ENCODE data around the gene CDC25B. TPM values are rescaled to one million over a fixed set of nuclear protein-coding genes. Genes with fewer than 3 reads are reported as not detected.

CDC25B gene
- total RNA-seq, 2 donors from 2014 or later, result 8.7 to 25.6 TPM

DNA sequence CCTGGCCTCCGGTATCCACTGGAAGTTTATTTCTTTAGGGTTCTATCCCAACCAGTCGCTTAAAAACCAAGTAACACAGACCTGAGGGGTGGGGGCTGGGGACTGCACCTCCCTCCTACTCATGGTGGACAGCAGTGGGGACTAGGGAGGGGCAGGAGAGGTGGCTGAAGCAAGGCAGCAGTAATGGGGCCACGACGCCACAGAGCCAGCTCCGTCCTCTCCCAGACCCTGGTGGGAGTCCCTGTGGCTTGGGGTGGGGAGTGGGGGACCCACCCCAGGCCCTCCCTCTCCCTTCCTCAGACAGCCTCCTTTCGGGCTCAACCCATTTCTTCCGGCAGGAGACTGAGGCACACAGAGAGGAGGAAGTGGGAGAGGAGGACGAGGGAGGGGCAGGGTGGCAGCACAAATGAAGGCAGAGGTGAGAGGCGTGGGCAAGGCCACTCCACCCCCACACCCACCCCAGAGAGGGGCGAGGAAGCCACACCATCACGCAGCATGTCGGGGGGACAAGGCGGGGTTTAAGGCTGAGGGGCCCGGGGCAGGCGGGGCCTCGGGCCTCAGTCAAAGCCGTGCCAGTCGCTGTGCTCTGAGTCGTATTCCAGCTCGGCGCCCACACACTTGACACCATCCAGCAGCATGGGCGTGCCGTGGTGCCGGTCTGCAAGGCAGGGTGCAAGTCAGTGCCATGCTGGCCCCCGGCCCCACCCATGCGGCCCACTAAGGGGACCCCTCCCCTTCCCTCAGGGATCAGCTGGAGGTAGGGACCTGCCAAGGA lies 42.4 kb upstream of the CDC25B start:
- Histone ChIP-seq H3K4me3 (no peak overlapping the region), H3K9me3 (no peaks in the 10 kb centered on the region), H3K4me1 (replicated peaks) (peaks cover 4% of the 10 kb centered on the region), H3K36me3 (no peaks in the 10 kb centered on the region), H3K27me3 (replicated peaks; ENCODE audit: insufficient read depth) (peaks cover 9% of the 10 kb centered on the region), H3K27ac (no peak overlapping the region)
- 89% methylated on average over 22 of the region's 26 CpGs for WGBS
- intact Hi-C loops (cut with DNase I), result no loop called here
- TF ChIP-seq POLR2A (IDR thresholded peaks at IDR 0.05), result no peak
- TF ChIP-seq, protein P1, sequence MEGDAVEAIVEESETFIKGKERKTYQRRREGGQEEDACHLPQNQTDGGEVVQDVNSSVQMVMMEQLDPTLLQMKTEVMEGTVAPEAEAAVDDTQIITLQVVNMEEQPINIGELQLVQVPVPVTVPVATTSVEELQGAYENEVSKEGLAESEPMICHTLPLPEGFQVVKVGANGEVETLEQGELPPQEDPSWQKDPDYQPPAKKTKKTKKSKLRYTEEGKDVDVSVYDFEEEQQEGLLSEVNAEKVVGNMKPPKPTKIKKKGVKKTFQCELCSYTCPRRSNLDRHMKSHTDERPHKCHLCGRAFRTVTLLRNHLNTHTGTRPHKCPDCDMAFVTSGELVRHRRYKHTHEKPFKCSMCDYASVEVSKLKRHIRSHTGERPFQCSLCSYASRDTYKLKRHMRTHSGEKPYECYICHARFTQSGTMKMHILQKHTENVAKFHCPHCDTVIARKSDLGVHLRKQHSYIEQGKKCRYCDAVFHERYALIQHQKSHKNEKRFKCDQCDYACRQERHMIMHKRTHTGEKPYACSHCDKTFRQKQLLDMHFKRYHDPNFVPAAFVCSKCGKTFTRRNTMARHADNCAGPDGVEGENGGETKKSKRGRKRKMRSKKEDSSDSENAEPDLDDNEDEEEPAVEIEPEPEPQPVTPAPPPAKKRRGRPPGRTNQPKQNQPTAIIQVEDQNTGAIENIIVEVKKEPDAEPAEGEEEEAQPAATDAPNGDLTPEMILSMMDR (IDR thresholded peaks at IDR 0.05), result no peak
- no peak for TF ChIP-seq POLR2AphosphoS5 (IDR thresholded peaks at IDR 0.05)
- no peak for DNase-seq (ENCODE audit: low spot score)

DNA sequence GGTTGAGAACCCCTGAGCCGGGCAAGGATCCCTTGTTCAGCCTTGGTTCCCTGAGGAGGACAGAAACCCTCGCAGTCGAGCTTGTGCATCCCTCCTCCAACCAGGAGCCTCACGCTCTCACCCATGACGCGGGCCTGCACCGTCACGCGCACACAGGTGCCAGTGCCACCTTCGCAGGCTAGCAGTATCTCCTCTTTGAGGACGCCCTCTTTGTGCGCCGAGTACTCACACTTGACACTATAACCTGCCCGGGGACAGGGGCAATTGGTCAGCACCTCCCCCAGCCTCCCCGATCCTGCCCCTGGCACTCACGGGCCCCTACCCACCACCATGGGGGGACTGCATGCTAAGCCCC lies 41.9 kb upstream of the CDC25B start:
- H3K27me3 ChIP-seq (replicated peaks; ENCODE audit: insufficient read depth), result peaks cover 7% of the 10 kb centered on the region
- 94% methylated on average over 16 of the region's 16 CpGs for WGBS
- no peaks in the 10 kb centered on the region for H3K9me3 ChIP-seq
- TF ChIP-seq POLR2A (IDR thresholded peaks at IDR 0.05) (no peak), POLR2AphosphoS5 (IDR thresholded peaks at IDR 0.05) (no peak)
- TF ChIP-seq, protein P1 (IDR thresholded peaks at IDR 0.05), result no peak
- no peak overlapping the region for H3K4me3 ChIP-seq
- intact Hi-C loops (cut with DNase I), result no loop called here
- no peaks in the 10 kb centered on the region for H3K36me3 ChIP-seq
- peaks cover 4% of the 10 kb centered on the region for H3K4me1 ChIP-seq (replicated peaks)
- H3K27ac ChIP-seq, result no peak overlapping the region
- no peak for DNase-seq (ENCODE audit: low spot score)

DNA sequence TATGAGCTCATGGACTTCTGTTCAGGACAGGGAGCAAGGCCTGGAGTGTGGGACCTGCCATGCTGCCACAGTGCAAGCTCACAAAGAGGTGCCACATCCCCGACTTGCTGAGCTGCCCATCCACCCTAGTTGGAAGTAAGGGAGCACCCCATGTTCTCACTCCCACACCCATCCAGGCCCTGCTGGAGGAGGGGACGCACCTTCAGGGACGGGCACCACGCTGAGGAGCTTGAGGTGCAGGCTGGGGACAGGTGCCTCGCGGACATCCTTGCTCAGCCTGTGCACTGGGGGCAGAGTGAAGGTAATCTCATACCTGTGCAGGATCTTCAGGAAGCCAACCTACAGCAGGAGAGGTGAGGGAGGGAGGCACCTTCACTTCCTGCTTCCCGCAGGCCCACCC lies 40.8 kb upstream of the CDC25B start:
- intact Hi-C loops (cut with DNase I), result no loop called here
- 94% methylated on average over 7 of the region's 7 CpGs for WGBS

DNA sequence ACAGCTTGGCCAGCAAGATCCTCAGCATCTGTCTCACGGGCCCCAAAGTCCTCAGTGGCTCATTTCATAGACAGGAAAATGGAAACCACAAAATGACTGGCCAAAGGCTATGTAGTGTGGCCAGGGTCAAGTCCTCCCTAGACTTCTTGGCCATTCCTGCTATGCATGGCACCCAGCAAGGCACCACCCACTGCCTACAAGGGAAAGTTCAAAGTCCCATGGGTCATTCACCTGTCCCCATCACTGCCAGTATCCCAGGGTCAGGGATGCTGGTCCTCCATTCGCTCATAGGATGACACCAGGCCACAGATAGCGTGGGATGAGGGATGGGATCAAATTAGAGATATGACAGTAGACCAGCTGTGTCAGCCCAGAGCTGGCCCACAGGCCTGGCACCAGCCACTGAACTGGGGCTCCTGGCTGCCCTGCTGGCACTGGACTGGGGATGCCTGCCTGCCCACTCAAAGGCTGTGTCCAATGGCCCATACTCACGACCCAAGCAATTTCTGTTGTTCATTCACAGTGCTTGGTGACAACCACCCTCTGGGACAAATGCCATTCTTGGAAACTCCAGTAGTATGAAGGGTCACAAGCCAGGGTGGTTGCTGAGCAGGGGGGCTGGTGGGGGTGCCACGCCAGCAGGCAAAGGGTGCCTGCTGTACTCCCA lies 40.2 kb upstream of the CDC25B start:
- H3K36me3 ChIP-seq, result no peaks in the 10 kb centered on the region
- no peak for DNase-seq (ENCODE audit: low spot score)
- H3K27ac ChIP-seq, result no peak overlapping the region
- no peaks in the 10 kb centered on the region for H3K9me3 ChIP-seq
- WGBS, result 91% methylated on average over 5 of the region's 5 CpGs
- H3K27me3 ChIP-seq (replicated peaks; ENCODE audit: insufficient read depth), result peaks cover 4% of the 10 kb centered on the region
- intact Hi-C loops (cut with DNase I), result no loop called here
- no peak overlapping the region for H3K4me3 ChIP-seq
- TF ChIP-seq POLR2AphosphoS5 (IDR thresholded peaks at IDR 0.05) (no peak), POLR2A (IDR thresholded peaks at IDR 0.05) (no peak)
- TF ChIP-seq, protein P1 (IDR thresholded peaks at IDR 0.05), result no peak
- no peaks in the 10 kb centered on the region for H3K4me1 ChIP-seq (replicated peaks)

More for the DNA sequence above, 40.8 kb upstream of the CDC25B start:
- no peak for DNase-seq (ENCODE audit: low spot score)
- H3K27ac ChIP-seq, result no peak overlapping the region
- H3K4me3 ChIP-seq, result no peak overlapping the region
- H3K4me1 ChIP-seq (replicated peaks), result no peaks in the 10 kb centered on the region
- TF ChIP-seq POLR2A (IDR thresholded peaks at IDR 0.05) (no peak), POLR2AphosphoS5 (IDR thresholded peaks at IDR 0.05) (no peak)
- TF ChIP-seq, protein P1 (IDR thresholded peaks at IDR 0.05), result no peak
- no peaks in the 10 kb centered on the region for H3K9me3 ChIP-seq
- H3K36me3 ChIP-seq, result no peaks in the 10 kb centered on the region
- peaks cover 4% of the 10 kb centered on the region for H3K27me3 ChIP-seq (replicated peaks; ENCODE audit: insufficient read depth)

DNA sequence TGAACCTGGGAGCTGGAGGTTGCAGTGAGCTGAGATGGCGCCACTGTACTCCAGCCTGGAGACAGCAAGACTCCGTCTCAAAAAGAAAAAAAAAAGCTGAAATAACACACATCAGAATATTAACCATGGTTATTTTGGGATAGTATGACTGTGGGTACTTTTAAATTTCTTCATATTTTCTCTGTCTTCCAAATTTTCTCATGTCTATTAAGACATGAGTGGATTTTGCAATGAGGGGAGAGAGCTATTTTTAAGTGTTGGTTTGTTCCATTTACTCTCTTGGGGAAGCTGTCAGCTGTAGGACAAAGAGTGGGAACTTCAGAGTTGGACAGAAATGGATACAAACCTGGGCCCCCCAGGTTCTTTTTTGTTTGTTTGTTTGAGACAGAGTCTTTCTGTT lies 38.8 kb upstream of the CDC25B start:
- no peak overlapping the region for H3K27ac ChIP-seq
- no peak for DNase-seq (ENCODE audit: low spot score)
- WGBS, result 96% methylated on average over 2 of the region's 2 CpGs

More for the DNA sequence above, 38.8 kb upstream of the CDC25B start:
- TF ChIP-seq, protein P1 (IDR thresholded peaks at IDR 0.05), result no peak
- TF ChIP-seq POLR2A (IDR thresholded peaks at IDR 0.05) (no peak), POLR2AphosphoS5 (IDR thresholded peaks at IDR 0.05) (no peak)
- H3K4me1 ChIP-seq (replicated peaks), result no peaks in the 10 kb centered on the region
- no peak overlapping the region for H3K4me3 ChIP-seq
- no peaks in the 10 kb centered on the region for H3K36me3 ChIP-seq
- no peaks in the 10 kb centered on the region for H3K9me3 ChIP-seq
- H3K27me3 ChIP-seq (replicated peaks; ENCODE audit: insufficient read depth), result no peaks in the 10 kb centered on the region
- intact Hi-C loops (cut with DNase I), result no loop called here

All from prostate gland (tissue), 2 donors.